ENCODE data around the gene SLC41A2. TPM values are rescaled to one million over a fixed set of nuclear protein-coding genes. Genes with fewer than 3 reads are reported as not detected.

SLC41A2 gene
- total RNA-seq, 1 experiment from 2014 or later: 27.3 TPM

DNA sequence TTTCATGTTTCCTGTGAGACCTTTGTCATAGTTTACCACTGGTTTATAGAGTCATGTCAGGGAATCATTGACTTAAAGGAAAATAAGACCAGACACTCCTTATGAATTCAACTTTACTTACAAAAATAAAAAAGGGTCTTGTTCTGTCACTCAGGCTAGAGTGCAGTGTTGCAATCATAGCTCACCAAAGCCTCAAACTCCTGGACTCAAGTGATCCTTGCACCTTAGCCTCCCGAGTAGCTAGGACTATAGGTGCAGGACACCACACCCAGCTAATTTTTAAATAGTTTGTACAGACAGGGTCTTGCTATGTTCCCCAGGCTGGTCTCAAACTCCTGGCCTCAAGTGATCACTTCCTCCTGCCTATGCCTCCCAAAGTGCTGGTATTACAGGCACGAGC is 19.0 kb downstream of the SLC41A2 start:
- no peak for ATAC-seq
- in situ Hi-C loops (cut with HindIII; ENCODE audit: low pct_unique_long_range_greater_than_20kb, low sequenced_read_pairs) (no loop called here), intact Hi-C loops (cut with micrococcal nuclease; ENCODE audit: unreplicated experiment) (no loop called here)
- no peak for DNase-seq (ENCODE audit: low read depth, low spot score)
- Histone ChIP-seq H3K4me3 (ENCODE audit: low read depth in 2 of 2, low read length in 2 of 2) (no peak overlapping the region), H3K27ac (ENCODE audit: low read length) (no peak overlapping the region), H3K36me3 (ENCODE audit: control insufficient read depth, insufficient read depth, low read length) (no peaks in the 10 kb centered on the region), H3K27me3 (ENCODE audit: control insufficient read depth, insufficient read depth, low read length) (no peaks in the 10 kb centered on the region), H3K9me3 (ENCODE audit: control insufficient read depth, insufficient read depth, low read depth, low read length) (no peaks in the 10 kb centered on the region), H3K4me1 (ENCODE audit: control insufficient read depth, insufficient read depth, low read length) (no peaks in the 10 kb centered on the region)
- no peak for TF ChIP-seq TCF7L2 (IDR thresholded peaks at IDR 0.05; ENCODE audit: low read depth, low read length)
- no peak for TF ChIP-seq POLR2AphosphoS5 (IDR thresholded peaks at IDR 0.05; ENCODE audit: low read depth, low read length)
- TF ChIP-seq, protein P1, sequence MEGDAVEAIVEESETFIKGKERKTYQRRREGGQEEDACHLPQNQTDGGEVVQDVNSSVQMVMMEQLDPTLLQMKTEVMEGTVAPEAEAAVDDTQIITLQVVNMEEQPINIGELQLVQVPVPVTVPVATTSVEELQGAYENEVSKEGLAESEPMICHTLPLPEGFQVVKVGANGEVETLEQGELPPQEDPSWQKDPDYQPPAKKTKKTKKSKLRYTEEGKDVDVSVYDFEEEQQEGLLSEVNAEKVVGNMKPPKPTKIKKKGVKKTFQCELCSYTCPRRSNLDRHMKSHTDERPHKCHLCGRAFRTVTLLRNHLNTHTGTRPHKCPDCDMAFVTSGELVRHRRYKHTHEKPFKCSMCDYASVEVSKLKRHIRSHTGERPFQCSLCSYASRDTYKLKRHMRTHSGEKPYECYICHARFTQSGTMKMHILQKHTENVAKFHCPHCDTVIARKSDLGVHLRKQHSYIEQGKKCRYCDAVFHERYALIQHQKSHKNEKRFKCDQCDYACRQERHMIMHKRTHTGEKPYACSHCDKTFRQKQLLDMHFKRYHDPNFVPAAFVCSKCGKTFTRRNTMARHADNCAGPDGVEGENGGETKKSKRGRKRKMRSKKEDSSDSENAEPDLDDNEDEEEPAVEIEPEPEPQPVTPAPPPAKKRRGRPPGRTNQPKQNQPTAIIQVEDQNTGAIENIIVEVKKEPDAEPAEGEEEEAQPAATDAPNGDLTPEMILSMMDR (IDR thresholded peaks at IDR 0.05): no peak
- no peak for TF ChIP-seq SIN3A (IDR thresholded peaks at IDR 0.05; ENCODE audit: borderline replicate concordance, insufficient read depth, low read depth, low read length)
- no peak for TF ChIP-seq REST (IDR thresholded peaks at IDR 0.05; ENCODE audit: insufficient read depth in 1 of 2, low read depth in 2 of 2, low read length in 1 of 2)
- POLR2A ChIA-PET: interaction anchor here (0.6 kb wide), 1 partner anchor 16 kb away, joined by 11 read pairs; no protein-coding TSS in a partner anchor
- no TSS peak for BruUV-seq (replicated peaks)
- CTCF ChIA-PET: no interaction called here

DNA sequence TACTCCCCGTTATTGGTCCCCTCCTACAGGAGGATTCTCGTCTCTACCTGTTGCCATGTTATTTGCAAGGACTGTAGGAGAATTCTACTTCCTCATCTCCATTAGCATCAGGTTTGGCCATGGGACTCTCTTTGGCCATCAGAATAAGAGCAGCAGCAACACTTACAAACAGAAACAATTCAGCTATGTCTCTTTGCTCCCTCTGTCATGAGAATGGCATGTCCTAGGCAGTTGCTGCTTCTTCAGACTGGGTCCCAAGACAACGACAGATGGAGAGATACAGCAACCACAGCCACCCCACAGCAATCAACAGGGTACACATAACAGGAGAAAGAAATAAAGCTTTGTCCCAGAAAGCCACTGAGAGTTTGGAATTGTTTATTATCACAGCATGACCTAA is 19.7 kb downstream of the SLC41A2 start:
- no peaks in the 10 kb centered on the region for H3K4me1 ChIP-seq (ENCODE audit: control insufficient read depth, insufficient read depth, low read length)
- H3K27me3 ChIP-seq (ENCODE audit: control insufficient read depth, insufficient read depth, low read length): no peaks in the 10 kb centered on the region
- DNase-seq (ENCODE audit: low read depth, low spot score): no peak
- no peak overlapping the region for H3K4me3 ChIP-seq (ENCODE audit: low read depth in 2 of 2, low read length in 2 of 2)
- H3K27ac ChIP-seq (ENCODE audit: low read length): no peak overlapping the region
- ChIA-PET CTCF (no interaction called here), POLR2A (no interaction called here)
- intact Hi-C loops (cut with micrococcal nuclease; ENCODE audit: unreplicated experiment) (no loop called here), in situ Hi-C loops (cut with HindIII; ENCODE audit: low pct_unique_long_range_greater_than_20kb, low sequenced_read_pairs) (no loop called here)
- H3K36me3 ChIP-seq (ENCODE audit: control insufficient read depth, insufficient read depth, low read length): no peaks in the 10 kb centered on the region
- H3K9me3 ChIP-seq (ENCODE audit: control insufficient read depth, insufficient read depth, low read depth, low read length): no peaks in the 10 kb centered on the region
- no peak for ATAC-seq
- BruUV-seq (replicated peaks): no TSS peak
- TF ChIP-seq SIN3A (IDR thresholded peaks at IDR 0.05; ENCODE audit: borderline replicate concordance, insufficient read depth, low read depth, low read length) (no peak), TCF7L2 (IDR thresholded peaks at IDR 0.05; ENCODE audit: low read depth, low read length) (no peak), POLR2AphosphoS5 (IDR thresholded peaks at IDR 0.05; ENCODE audit: low read depth, low read length) (no peak), REST (IDR thresholded peaks at IDR 0.05; ENCODE audit: insufficient read depth in 1 of 2, low read depth in 2 of 2, low read length in 1 of 2) (no peak)
- TF ChIP-seq, protein P1 (IDR thresholded peaks at IDR 0.05): no peak

All from Panc1 (cell line).